ENCODE data around the gene LCK. TPM values are rescaled to one million over a fixed set of nuclear protein-coding genes. Genes with fewer than 3 reads are reported as not detected.

LCK gene
- total RNA-seq, 4 donors from 2014 or later, result 0.26 to 3.9 (median 1.4) TPM

GRCh38 chr1:32220746-32221580 is 30.1 kb upstream of the LCK start:
- no peaks in the 10 kb centered on the region for H3K9me3 ChIP-seq
- 87% methylated on average over 4 of the region's 4 CpGs for WGBS
- peaks cover 46% of the 10 kb centered on the region for H3K36me3 ChIP-seq
- H3K4me3 ChIP-seq, result peak overlapping the region; percentile 59
- TF ChIP-seq POLR2A (IDR thresholded peaks at IDR 0.05), result no peak
- TF ChIP-seq, protein P1, sequence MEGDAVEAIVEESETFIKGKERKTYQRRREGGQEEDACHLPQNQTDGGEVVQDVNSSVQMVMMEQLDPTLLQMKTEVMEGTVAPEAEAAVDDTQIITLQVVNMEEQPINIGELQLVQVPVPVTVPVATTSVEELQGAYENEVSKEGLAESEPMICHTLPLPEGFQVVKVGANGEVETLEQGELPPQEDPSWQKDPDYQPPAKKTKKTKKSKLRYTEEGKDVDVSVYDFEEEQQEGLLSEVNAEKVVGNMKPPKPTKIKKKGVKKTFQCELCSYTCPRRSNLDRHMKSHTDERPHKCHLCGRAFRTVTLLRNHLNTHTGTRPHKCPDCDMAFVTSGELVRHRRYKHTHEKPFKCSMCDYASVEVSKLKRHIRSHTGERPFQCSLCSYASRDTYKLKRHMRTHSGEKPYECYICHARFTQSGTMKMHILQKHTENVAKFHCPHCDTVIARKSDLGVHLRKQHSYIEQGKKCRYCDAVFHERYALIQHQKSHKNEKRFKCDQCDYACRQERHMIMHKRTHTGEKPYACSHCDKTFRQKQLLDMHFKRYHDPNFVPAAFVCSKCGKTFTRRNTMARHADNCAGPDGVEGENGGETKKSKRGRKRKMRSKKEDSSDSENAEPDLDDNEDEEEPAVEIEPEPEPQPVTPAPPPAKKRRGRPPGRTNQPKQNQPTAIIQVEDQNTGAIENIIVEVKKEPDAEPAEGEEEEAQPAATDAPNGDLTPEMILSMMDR (IDR thresholded peaks at IDR 0.05), result no peak
- TF ChIP-seq POLR2AphosphoS5 (IDR thresholded peaks at IDR 0.05), result no peak
- TF ChIP-seq EP300 (IDR thresholded peaks at IDR 0.05), result no peak
- peaks cover 34% of the 10 kb centered on the region for H3K4me1 ChIP-seq
- H3K27me3 ChIP-seq, result no peaks in the 10 kb centered on the region
- DNase-seq (ENCODE audit: low spot score in 2 of 2), result no peak
- H3K27ac ChIP-seq, result no peak overlapping the region

DNA sequence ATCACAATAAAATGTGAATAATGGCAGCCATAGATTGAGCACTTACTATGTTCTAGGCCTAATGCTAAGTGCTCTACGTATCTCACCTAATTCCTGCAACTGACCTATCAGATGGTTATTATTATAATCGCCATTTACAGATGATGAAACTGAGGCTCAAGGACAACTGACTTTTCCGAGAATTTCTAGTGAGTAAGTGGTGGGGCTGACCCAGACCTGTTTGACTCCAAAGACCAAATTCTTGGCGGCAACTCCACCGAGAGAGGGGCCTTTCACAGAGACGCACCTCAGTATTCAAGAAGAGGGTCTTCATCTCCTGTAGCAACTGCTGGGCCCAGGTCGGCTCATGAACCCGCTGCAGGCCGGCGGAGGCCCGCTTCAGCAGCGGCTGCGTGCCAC is 29.5 kb upstream of the LCK start:
- WGBS, result 17% methylated on average over 5 of the region's 13 CpGs

GRCh38 chr1:32221980-32222755 is 28.9 kb upstream of the LCK start, which contains the start of the genes EIF3I and TMEM234:
TSS of gene EIF3I (plus strand) at chr1:32222407. CDS start at chr1:32222442, 35 bp downstream.
TSS of gene TMEM234 (minus strand) at chr1:32222353. CDS start at chr1:32222322, 31 bp downstream.
- H3K36me3 ChIP-seq, result peaks cover 46% of the 10 kb centered on the region
- DNase-seq (ENCODE audit: low spot score in 2 of 2), result peak; percentile 97 to 98
- no peaks in the 10 kb centered on the region for H3K9me3 ChIP-seq
- peaks cover 33% of the 10 kb centered on the region for H3K4me1 ChIP-seq
- H3K4me3 ChIP-seq, result peak within 1 kb of the TSS; percentile 59
- H3K27me3 ChIP-seq, result no peaks in the 10 kb centered on the region
- under 1% methylated on average over 39 of the region's 46 CpGs for WGBS
- TF ChIP-seq POLR2A (IDR thresholded peaks at IDR 0.05) (peak; percentile 71 to 83), EP300 (IDR thresholded peaks at IDR 0.05) (no peak), POLR2AphosphoS5 (IDR thresholded peaks at IDR 0.05) (peak; percentile 64 to 94 (median 80))
- TF ChIP-seq, protein P1 (IDR thresholded peaks at IDR 0.05), result no peak
- H3K27ac ChIP-seq, result peak within 1 kb of the TSS; percentile 88

More for the DNA sequence above, 29.5 kb upstream of the LCK start:
- Histone ChIP-seq H3K4me3 (peak overlapping the region; percentile 59), H3K4me1 (peaks cover 33% of the 10 kb centered on the region), H3K9me3 (no peaks in the 10 kb centered on the region), H3K36me3 (peaks cover 47% of the 10 kb centered on the region), H3K27me3 (no peaks in the 10 kb centered on the region), H3K27ac (peak overlapping the region; percentile 88)
- DNase-seq (ENCODE audit: low spot score in 2 of 2), result no peak
- TF ChIP-seq POLR2A (IDR thresholded peaks at IDR 0.05) (no peak), POLR2AphosphoS5 (IDR thresholded peaks at IDR 0.05) (no peak)

DNA sequence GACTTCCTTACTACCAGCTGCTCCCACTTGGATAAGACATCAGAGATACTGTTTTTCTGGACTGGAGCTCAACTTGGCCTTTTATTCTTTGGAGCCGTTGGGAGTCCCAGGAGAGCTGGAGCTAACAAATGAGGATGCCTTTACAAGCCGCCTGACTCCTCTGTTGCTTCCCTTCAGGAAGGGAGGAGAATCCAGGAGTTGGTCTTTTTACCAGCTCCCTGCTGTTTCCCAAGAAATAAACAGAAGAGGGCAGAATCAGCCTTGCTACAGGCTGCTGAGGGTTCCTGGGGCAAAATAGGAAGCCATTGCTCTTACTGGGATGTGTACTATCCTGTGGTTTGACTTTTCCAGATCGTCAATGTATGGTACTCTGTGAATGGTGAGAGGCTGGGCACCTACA is 27.4 kb upstream of the LCK start:
- peaks cover 33% of the 10 kb centered on the region for H3K4me1 ChIP-seq
- TF ChIP-seq, protein P1 (IDR thresholded peaks at IDR 0.05), result no peak
- DNase-seq (ENCODE audit: low spot score in 2 of 2), result no peak
- no peak overlapping the region for H3K4me3 ChIP-seq
- H3K36me3 ChIP-seq, result peaks cover 49% of the 10 kb centered on the region
- no peaks in the 10 kb centered on the region for H3K27me3 ChIP-seq
- H3K9me3 ChIP-seq, result no peaks in the 10 kb centered on the region
- peak overlapping the region; percentile 88 for H3K27ac ChIP-seq
- 71% methylated on average over 3 of the region's 3 CpGs for WGBS

DNA sequence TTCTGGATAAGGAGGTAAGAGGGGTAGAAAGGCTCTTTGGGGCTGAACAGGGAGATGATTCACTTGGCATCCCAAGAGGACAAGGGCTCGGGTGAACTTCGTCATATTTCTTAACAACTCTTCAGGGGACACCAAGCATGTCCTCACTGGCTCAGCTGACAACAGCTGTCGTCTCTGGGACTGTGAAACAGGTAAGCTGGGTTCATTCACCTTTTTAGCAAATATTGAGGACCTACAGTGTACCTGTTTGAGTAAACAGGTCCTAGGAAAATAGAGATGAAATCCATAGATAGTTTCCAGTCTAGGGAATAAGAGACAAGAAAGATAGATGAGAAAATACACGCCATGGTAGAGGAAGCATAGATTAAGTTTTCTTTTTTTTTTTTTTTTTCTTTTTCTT is 26.8 kb upstream of the LCK start:
- Histone ChIP-seq H3K9me3 (no peaks in the 10 kb centered on the region), H3K36me3 (peaks cover 55% of the 10 kb centered on the region), H3K4me3 (no peak overlapping the region), H3K4me1 (peaks cover 33% of the 10 kb centered on the region), H3K27ac (no peak overlapping the region), H3K27me3 (no peaks in the 10 kb centered on the region)
- no peak for DNase-seq (ENCODE audit: low spot score in 2 of 2)
- TF ChIP-seq, protein P1 (IDR thresholded peaks at IDR 0.05), result no peak
- no peak for TF ChIP-seq POLR2A (IDR thresholded peaks at IDR 0.05)
- no peak for TF ChIP-seq EP300 (IDR thresholded peaks at IDR 0.05)
- TF ChIP-seq POLR2AphosphoS5 (IDR thresholded peaks at IDR 0.05), result no peak
- 83% methylated on average over 4 of the region's 4 CpGs for WGBS
